ENCODE measurements around the gene DNMT3B.

The DNMT3B gene

DNA sequence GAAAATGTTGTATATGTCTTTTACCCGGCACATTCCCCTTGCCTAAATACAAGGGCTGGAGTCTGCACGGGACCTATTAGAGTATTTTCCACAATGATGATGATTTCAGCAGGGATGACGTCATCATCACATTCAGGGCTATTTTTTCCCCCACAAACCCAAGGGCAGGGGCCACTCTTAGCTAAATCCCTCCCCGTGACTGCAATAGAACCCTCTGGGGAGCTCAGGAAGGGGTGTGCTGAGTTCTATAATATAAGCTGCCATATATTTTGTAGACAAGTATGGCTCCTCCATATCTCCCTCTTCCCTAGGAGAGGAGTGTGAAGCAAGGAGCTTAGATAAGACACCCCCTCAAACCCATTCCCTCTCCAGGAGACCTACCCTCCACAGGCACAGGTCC is 46.3 kb downstream of the DNMT3B start:
- TF ChIP-seq, protein P1, sequence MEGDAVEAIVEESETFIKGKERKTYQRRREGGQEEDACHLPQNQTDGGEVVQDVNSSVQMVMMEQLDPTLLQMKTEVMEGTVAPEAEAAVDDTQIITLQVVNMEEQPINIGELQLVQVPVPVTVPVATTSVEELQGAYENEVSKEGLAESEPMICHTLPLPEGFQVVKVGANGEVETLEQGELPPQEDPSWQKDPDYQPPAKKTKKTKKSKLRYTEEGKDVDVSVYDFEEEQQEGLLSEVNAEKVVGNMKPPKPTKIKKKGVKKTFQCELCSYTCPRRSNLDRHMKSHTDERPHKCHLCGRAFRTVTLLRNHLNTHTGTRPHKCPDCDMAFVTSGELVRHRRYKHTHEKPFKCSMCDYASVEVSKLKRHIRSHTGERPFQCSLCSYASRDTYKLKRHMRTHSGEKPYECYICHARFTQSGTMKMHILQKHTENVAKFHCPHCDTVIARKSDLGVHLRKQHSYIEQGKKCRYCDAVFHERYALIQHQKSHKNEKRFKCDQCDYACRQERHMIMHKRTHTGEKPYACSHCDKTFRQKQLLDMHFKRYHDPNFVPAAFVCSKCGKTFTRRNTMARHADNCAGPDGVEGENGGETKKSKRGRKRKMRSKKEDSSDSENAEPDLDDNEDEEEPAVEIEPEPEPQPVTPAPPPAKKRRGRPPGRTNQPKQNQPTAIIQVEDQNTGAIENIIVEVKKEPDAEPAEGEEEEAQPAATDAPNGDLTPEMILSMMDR (IDR thresholded peaks at IDR 0.05; ENCODE audit: low read depth, low read length): no peak
- DNase-seq (ENCODE audit: extremely low read depth, low read depth): no peak

DNA sequence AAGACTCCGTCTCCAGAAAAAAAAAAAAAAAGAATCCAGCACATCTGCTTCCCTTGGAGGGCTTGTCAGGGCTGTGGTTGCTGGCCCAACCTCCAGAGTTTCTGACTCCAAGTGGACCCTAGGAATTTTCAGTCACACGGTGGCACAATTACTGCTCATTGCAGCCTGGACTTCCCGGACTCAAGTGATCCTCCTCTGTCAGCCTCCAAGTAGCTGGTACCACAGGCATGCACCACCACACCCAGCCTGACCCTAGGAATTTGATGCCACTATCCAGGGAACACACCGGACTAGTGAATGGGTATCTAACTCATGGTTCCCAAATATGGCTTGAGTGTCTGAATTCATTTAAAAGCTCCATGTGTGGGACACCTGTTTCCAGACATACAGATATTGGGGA is 47.7 kb downstream of the DNMT3B start:
- TF ChIP-seq, protein P1 (IDR thresholded peaks at IDR 0.05; ENCODE audit: low read depth, low read length): no peak

DNA sequence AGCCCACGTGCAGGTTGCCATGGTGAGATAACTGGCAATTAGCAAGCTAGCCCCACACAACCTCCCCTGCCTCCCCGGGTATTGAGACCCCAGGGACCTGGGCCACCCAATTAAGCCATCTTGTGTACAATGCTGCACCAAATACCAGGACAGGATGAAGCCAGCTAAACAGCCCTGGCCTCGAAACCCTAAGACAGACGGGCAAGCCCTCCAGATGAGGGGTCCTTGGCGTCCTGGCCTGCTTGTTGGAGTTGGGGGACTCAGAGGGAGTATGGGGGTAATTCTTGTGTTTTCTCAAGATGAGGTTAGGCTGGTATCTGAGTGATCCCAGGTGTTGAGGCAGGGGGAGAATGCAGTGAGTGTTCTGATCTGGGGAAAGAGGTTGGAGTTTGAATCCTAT is 48.8 kb downstream of the DNMT3B start:
- no peak for DNase-seq (ENCODE audit: extremely low read depth, low read depth)
- TF ChIP-seq, protein P1 (IDR thresholded peaks at IDR 0.05; ENCODE audit: low read depth, low read length): no peak

More for the DNA sequence above, 47.7 kb downstream of the DNMT3B start:
- DNase-seq (ENCODE audit: extremely low read depth, low read depth): no peak

DNA sequence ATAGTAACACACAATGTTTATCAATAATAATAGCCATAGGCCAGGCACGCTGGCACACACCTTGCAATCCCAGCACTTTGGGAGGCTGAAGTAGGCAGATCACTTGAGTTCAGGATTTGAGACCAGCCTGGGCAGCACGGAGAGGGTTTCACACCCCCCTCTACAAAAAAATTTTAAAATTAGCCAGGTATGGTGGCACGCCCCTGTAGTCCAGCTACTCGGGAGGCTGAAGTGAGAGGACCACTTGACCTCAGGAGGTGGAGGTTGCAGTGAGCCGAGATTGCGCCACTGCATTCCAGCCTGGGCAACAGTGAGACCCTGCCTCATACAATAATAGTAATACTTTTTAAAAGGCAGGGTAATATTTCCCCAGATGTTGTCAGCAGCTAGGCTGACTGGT is 49.7 kb downstream of the DNMT3B start:
- no peak for DNase-seq (ENCODE audit: extremely low read depth, low read depth)

DNA sequence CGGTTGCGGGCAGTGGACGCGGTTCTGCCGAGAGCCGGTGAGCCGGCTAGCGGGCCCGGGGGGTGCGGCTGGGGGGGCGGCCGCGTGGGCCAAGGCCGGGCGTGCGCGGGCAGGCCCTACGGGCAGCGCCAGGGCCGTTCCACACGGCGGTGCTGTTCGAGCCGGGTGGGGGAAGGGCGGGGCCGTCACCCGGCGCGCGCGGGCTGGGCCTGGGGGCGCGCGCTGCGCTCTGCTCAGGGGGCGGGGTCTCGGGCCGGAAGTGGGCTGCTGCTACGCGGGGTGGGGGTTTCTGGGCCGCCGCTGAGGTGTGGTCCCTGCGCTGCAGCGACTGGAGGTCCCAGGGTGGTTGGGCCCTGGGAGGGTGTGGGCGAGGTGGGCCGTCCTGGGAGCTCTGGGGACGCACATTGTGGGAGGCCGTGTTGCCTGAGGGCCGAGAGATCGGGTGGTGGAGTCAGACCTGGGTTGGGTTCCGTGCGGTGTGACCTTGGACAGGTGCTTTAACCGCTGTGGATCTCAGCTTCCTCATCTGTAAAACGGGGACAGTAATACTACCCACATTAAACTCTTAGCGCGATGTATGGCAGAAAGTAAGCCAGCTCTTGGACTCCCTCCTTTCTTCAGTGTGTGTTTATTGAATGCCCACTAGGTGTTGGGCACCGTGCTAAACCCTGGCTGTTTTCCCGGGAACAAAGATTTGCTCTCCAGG is 58.0 kb downstream of the DNMT3B start:
- TF ChIP-seq, protein P1 (IDR thresholded peaks at IDR 0.05; ENCODE audit: low read depth, low read length): no peak; the same call in 1 of the 2 replicates
- no peak for DNase-seq (ENCODE audit: extremely low read depth, low read depth)

More for the DNA sequence above, 49.7 kb downstream of the DNMT3B start:
- TF ChIP-seq, protein P1 (IDR thresholded peaks at IDR 0.05; ENCODE audit: low read depth, low read length): no peak

DNA sequence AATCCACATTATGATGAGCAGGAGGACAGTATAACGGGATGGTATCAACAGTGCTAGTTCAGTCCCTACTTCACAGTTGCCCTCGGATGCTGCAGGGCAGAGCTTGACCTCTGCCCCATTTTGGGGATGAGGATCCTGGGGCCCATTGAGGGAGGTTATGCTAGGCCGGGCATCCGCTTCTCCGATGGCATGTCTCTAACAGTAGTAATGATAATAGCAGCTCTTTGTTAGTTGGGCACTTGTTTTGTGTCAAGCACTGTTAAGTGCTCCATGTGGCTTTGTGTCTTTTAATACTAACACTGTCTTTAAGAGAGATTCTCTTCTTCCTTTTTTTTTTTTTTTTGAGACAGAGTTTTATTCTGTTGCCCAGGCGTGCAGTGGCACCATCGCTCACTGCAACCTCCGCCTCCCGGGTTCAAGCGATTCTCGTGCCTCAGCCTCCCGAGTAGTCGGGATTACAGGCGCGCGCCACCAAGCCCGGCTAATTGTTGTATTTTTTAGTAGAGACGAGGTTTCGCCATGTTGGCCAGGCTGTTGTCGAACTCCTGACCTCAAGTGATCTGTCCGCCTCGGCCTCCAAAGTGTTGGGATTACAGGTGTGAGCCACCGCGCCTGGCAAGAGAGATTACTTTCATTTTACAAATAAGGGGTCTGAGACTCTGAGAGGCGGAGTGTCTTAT is 58.7 kb downstream of the DNMT3B start:
- no peak for DNase-seq (ENCODE audit: extremely low read depth, low read depth)

DNA sequence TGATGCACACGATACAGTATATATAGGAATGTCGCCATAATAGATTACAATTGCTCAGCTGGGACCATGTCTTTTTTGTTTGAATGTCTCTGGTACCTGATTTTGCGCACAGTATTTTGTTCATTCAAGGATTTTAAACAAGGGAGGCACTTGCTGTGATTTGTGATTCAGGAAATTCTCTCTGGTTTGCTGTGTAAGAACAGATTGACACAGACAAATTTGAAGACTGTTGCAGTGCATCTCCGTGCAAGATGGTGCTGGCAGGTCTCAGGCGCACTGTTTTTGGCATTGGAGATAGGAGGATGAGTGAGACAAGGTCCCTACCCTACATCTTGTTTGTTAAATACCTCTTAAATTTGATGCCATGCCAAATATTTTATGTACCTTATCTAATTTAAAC is 60.0 kb downstream of the DNMT3B start:
- TF ChIP-seq, protein P1 (IDR thresholded peaks at IDR 0.05; ENCODE audit: low read depth, low read length): no peak
- DNase-seq (ENCODE audit: extremely low read depth, low read depth): no peak

More for the DNA sequence above, 58.7 kb downstream of the DNMT3B start:
- TF ChIP-seq, protein P1 (IDR thresholded peaks at IDR 0.05; ENCODE audit: low read depth, low read length): no peak
